Thyroid gland (tissue), 4 donors: ENCODE data around the gene ZNF562.

Experiments used
- CTCF ChIP-seq, 6 experiments: fragments of 200-600 bp in 3 of 6; fragments of 450-650 bp in 3 of 6; sonication (generic) in 3 of 6; IDR thresholded peaks; one replicate each; pipeline ENCODE4 v1.5.1; 2016 to 2019; ENCODE audit warnings: antibody characterized with exemption in 6 of 6, mild to moderate bottlenecking in 2 of 6, inconsistent platforms in 1 of 6, moderate library complexity in 1 of 6
- POLR2A ChIP-seq, 2 donors: fragments of 450-650 bp; IDR thresholded peaks; one replicate each; pipeline ENCODE4 v1.6.1; 2017; ENCODE audit warnings: antibody characterized with exemption in 2 of 2, mild to moderate bottlenecking in 2 of 2, moderate library complexity in 1 of 2

GRCh38 chr19:9650345-9650744 lies 24.6 kb downstream of the ZNF562 start:
- TF ChIP-seq POLR2A (IDR thresholded peaks at IDR 0.05), result no peak
- no peak for TF ChIP-seq CTCF (IDR thresholded peaks at IDR 0.05)
